ENCODE data around the gene KCNB1. TPM values are rescaled to one million over a fixed set of nuclear protein-coding genes. Genes with fewer than 3 reads are reported as not detected.
A peak's percentile ranks its signal among the peaks of the same experiment; 100 is the strongest.

KCNB1 gene
- polyA plus RNA-seq, 1 donor from 2014 or later, result 3.6 TPM

- no peaks in the 10 kb centered on the region for H3K79me2 ChIP-seq (replicated peaks; ENCODE audit: insufficient read depth, low read length)
- H2AFZ ChIP-seq (ENCODE audit: low read depth, low read length), result no peak overlapping the region
- no peak overlapping the region for H3K9ac ChIP-seq (ENCODE audit: low read length)
- no peaks in the 10 kb centered on the region for H3F3A ChIP-seq (ENCODE audit: insufficient read depth, low read length, poor library complexity, severe bottlenecking)
- H3K4me3 ChIP-seq (ENCODE audit: low read length), result peak overlapping the region; percentile 25
- no peak overlapping the region for H3K4me2 ChIP-seq (ENCODE audit: low read length)
- no peaks in the 10 kb centered on the region for H4K20me1 ChIP-seq (ENCODE audit: insufficient read depth)
- TF ChIP-seq TAF1 (IDR thresholded peaks at IDR 0.05; ENCODE audit: low read depth) (no peak), SMC3 (conservative IDR thresholded peaks at IDR 0.05; ENCODE audit: poor library complexity) (no peak), POLR2AphosphoS5 (IDR thresholded peaks at IDR 0.05) (no peak), EP300 (conservative IDR thresholded peaks at IDR 0.05; ENCODE audit: poor library complexity, severe bottlenecking) (no peak)
- no peaks in the 10 kb centered on the region for H3K9me3 ChIP-seq (ENCODE audit: low read length)
- H3K9me2 ChIP-seq (ENCODE audit: insufficient read depth, low read length), result no peaks in the 10 kb centered on the region
- peaks cover 8% of the 10 kb centered on the region for H3K36me3 ChIP-seq (ENCODE audit: insufficient read depth, low read length)
- no peaks in the 10 kb centered on the region for H3K27me3 ChIP-seq (ENCODE audit: insufficient read depth, low read depth, low read length)
- no peak overlapping the region for H3K27ac ChIP-seq (ENCODE audit: low read length)
Measured at GRCh38 chr20:49478754-49479689, 3.4 kb downstream of the KCNB1 start.

- H3K9me2 ChIP-seq (ENCODE audit: insufficient read depth, low read length), result no peaks in the 10 kb centered on the region
- H3K27me3 ChIP-seq (ENCODE audit: insufficient read depth, low read depth, low read length), result no peaks in the 10 kb centered on the region
- H3K4me3 ChIP-seq (ENCODE audit: low read length), result peak overlapping the region; percentile 25
- H3K79me2 ChIP-seq (replicated peaks; ENCODE audit: insufficient read depth, low read length), result no peaks in the 10 kb centered on the region
- H4K20me1 ChIP-seq (ENCODE audit: insufficient read depth), result no peaks in the 10 kb centered on the region
- no peak overlapping the region for H3K4me2 ChIP-seq (ENCODE audit: low read length)
- H3K27ac ChIP-seq (ENCODE audit: low read length), result no peak overlapping the region
- H3K36me3 ChIP-seq (ENCODE audit: insufficient read depth, low read length), result peaks cover 8% of the 10 kb centered on the region
- no peak overlapping the region for H2AFZ ChIP-seq (ENCODE audit: low read depth, low read length)
- TF ChIP-seq, protein P1, sequence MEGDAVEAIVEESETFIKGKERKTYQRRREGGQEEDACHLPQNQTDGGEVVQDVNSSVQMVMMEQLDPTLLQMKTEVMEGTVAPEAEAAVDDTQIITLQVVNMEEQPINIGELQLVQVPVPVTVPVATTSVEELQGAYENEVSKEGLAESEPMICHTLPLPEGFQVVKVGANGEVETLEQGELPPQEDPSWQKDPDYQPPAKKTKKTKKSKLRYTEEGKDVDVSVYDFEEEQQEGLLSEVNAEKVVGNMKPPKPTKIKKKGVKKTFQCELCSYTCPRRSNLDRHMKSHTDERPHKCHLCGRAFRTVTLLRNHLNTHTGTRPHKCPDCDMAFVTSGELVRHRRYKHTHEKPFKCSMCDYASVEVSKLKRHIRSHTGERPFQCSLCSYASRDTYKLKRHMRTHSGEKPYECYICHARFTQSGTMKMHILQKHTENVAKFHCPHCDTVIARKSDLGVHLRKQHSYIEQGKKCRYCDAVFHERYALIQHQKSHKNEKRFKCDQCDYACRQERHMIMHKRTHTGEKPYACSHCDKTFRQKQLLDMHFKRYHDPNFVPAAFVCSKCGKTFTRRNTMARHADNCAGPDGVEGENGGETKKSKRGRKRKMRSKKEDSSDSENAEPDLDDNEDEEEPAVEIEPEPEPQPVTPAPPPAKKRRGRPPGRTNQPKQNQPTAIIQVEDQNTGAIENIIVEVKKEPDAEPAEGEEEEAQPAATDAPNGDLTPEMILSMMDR (IDR thresholded peaks at IDR 0.05; ENCODE audit: poor library complexity, severe bottlenecking), result no peak
- H3K9ac ChIP-seq (ENCODE audit: low read length), result no peak overlapping the region
- H3K9me3 ChIP-seq (ENCODE audit: low read length), result no peaks in the 10 kb centered on the region
- no peaks in the 10 kb centered on the region for H3F3A ChIP-seq (ENCODE audit: insufficient read depth, low read length, poor library complexity, severe bottlenecking)
Measured at GRCh38 chr20:49478266-49478665, 4.2 kb downstream of the KCNB1 start.

DNA sequence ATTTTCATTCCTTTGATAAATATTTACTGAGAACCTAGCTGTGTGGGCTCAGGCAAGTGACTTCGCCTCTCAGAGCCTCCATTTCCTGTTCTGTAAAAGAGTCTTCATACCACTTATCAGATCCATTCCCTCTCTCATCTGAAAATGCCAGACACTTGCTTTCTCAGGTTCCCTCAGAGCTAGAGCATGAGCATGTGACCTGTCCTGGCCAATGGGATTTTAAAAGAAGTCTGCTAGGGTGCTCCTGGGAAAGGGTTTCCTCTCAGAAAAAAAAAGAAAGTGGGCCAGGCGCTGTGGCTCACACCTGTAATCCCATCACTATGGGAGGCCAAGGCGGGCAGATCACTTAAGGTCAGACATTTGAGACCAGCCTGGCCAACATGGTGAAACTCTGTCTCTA, 5.3 kb downstream of the KCNB1 start:
- H3K9me2 ChIP-seq (ENCODE audit: insufficient read depth, low read length), result no peaks in the 10 kb centered on the region
- no peaks in the 10 kb centered on the region for H3K9me3 ChIP-seq (ENCODE audit: low read length)
- no peak overlapping the region for H2AFZ ChIP-seq (ENCODE audit: low read depth, low read length)
- H3K27ac ChIP-seq (ENCODE audit: low read length), result no peak overlapping the region
- H3K36me3 ChIP-seq (ENCODE audit: insufficient read depth, low read length), result peaks cover 8% of the 10 kb centered on the region
- no peak overlapping the region for H3K4me3 ChIP-seq (ENCODE audit: low read length)
- no peaks in the 10 kb centered on the region for H3K27me3 ChIP-seq (ENCODE audit: insufficient read depth, low read depth, low read length)
- H3K79me2 ChIP-seq (replicated peaks; ENCODE audit: insufficient read depth, low read length), result no peaks in the 10 kb centered on the region
- H3K4me2 ChIP-seq (ENCODE audit: low read length), result no peak overlapping the region
- H3F3A ChIP-seq (ENCODE audit: insufficient read depth, low read length, poor library complexity, severe bottlenecking), result no peaks in the 10 kb centered on the region
- TF ChIP-seq EZH2 (IDR thresholded peaks at IDR 0.05; ENCODE audit: borderline replicate concordance, insufficient read depth, low read length, poor library complexity, severe bottlenecking), result no peak
- H3K9ac ChIP-seq (ENCODE audit: low read length), result no peak overlapping the region
- no peaks in the 10 kb centered on the region for H4K20me1 ChIP-seq (ENCODE audit: insufficient read depth)

DNA sequence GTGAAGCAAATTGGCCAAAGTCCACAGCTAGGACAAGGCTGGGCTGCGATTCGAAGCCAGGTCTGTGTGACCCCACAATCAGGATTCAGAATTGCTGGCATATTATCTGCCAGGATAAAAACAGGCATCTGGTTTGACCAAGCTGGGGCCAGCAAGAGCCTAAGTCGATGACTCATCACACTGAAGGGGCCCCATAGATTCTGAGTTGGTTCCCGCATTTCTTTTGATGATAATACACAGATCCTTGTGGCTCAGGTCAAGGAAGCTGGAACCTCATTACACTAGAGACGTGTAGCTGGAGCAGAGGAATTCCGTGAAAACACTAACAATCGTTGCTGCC, 6.5 kb downstream of the KCNB1 start:
- Histone ChIP-seq H3K79me2 (replicated peaks; ENCODE audit: insufficient read depth, low read length) (no peaks in the 10 kb centered on the region), H3K36me3 (ENCODE audit: insufficient read depth, low read length) (peaks cover 8% of the 10 kb centered on the region), H3K9ac (ENCODE audit: low read length) (no peak overlapping the region), H3K9me3 (ENCODE audit: low read length) (no peaks in the 10 kb centered on the region), H2AFZ (ENCODE audit: low read depth, low read length) (no peak overlapping the region), H4K20me1 (ENCODE audit: insufficient read depth) (no peaks in the 10 kb centered on the region), H3K27me3 (ENCODE audit: insufficient read depth, low read depth, low read length) (no peaks in the 10 kb centered on the region), H3K9me2 (ENCODE audit: insufficient read depth, low read length) (no peaks in the 10 kb centered on the region), H3K4me2 (ENCODE audit: low read length) (no peak overlapping the region), H3K4me3 (ENCODE audit: low read length) (no peak overlapping the region), H3K27ac (ENCODE audit: low read length) (no peak overlapping the region), H3F3A (ENCODE audit: insufficient read depth, low read length, poor library complexity, severe bottlenecking) (no peaks in the 10 kb centered on the region)
- TF ChIP-seq TAF1 (IDR thresholded peaks at IDR 0.05; ENCODE audit: low read depth), result no peak
- TF ChIP-seq EZH2 (IDR thresholded peaks at IDR 0.05; ENCODE audit: borderline replicate concordance, insufficient read depth, low read length, poor library complexity, severe bottlenecking), result no peak
- TF ChIP-seq, protein P2, sequence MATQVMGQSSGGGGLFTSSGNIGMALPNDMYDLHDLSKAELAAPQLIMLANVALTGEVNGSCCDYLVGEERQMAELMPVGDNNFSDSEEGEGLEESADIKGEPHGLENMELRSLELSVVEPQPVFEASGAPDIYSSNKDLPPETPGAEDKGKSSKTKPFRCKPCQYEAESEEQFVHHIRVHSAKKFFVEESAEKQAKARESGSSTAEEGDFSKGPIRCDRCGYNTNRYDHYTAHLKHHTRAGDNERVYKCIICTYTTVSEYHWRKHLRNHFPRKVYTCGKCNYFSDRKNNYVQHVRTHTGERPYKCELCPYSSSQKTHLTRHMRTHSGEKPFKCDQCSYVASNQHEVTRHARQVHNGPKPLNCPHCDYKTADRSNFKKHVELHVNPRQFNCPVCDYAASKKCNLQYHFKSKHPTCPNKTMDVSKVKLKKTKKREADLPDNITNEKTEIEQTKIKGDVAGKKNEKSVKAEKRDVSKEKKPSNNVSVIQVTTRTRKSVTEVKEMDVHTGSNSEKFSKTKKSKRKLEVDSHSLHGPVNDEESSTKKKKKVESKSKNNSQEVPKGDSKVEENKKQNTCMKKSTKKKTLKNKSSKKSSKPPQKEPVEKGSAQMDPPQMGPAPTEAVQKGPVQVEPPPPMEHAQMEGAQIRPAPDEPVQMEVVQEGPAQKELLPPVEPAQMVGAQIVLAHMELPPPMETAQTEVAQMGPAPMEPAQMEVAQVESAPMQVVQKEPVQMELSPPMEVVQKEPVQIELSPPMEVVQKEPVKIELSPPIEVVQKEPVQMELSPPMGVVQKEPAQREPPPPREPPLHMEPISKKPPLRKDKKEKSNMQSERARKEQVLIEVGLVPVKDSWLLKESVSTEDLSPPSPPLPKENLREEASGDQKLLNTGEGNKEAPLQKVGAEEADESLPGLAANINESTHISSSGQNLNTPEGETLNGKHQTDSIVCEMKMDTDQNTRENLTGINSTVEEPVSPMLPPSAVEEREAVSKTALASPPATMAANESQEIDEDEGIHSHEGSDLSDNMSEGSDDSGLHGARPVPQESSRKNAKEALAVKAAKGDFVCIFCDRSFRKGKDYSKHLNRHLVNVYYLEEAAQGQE (IDR thresholded peaks at IDR 0.05; ENCODE audit: borderline replicate concordance), result no peak
- TF ChIP-seq, protein P1 (IDR thresholded peaks at IDR 0.05; ENCODE audit: poor library complexity, severe bottlenecking), result no peak
- TF ChIP-seq RAD21 (conservative IDR thresholded peaks at IDR 0.05), result no peak
- TF ChIP-seq MXI1 (conservative IDR thresholded peaks at IDR 0.05; ENCODE audit: poor library complexity, severe bottlenecking), result no peak
- TF ChIP-seq EP300 (conservative IDR thresholded peaks at IDR 0.05; ENCODE audit: poor library complexity, severe bottlenecking), result no peak
- TF ChIP-seq POLR2AphosphoS5 (IDR thresholded peaks at IDR 0.05), result no peak
- no peak for TF ChIP-seq SMC3 (conservative IDR thresholded peaks at IDR 0.05; ENCODE audit: poor library complexity)
